Endometrial microvascular endothelial cells (primary cell): ENCODE results near the gene MOSMO. TPM values are rescaled to one million over a fixed set of nuclear protein-coding genes. Genes with fewer than 3 reads are reported as not detected.
"Not testable (repeated sequence)": the region's sequence is repeated elsewhere in the genome, so short reads cannot be mapped to it uniquely, and the experiment has no call there.

Experiments used
- in situ Hi-C: cut with HindIII; loops from 2 replicates; pipeline ENCODE4 v1.10.0; 2017; ENCODE audit warnings: low sequenced_read_pairs, low pct_unique_long_range_greater_than_20kb; ENCODE audit errors: inconsistent ontology term
- total RNA-seq: library from RNA; depleted of rRNA; stranded (reverse); fragments of >200 nt; gene quantifications from one replicate; pipeline ENCODE4 v1.2.3, GENCODE V29; 2015; ENCODE audit errors: inconsistent ontology term

Gene MOSMO
- total RNA-seq, 1 donor from 2014 or later: 42.5 TPM

GRCh38 chr16:21997697-21998480 lies 10.0 kb upstream of the MOSMO start:
- in situ Hi-C loops: no loop called here

GRCh38 chr16:22001591-22001990 lies 6.3 kb upstream of the MOSMO start:
- in situ Hi-C loops: no loop called here

- in situ Hi-C loops: not testable (repeated sequence)
These were observed 5.9 kb upstream of the MOSMO start for GRCh38 chr16:22002047-22002446.

- in situ Hi-C loops: no loop called here
These were observed 4.7 kb upstream of the MOSMO start for GRCh38 chr16:22003195-22003594.

- in situ Hi-C loops: no loop called here
These were observed 3.6 kb upstream of the MOSMO start for GRCh38 chr16:22004341-22004740.

GRCh38 chr16:22005746-22006145 lies 2.2 kb upstream of the MOSMO start:
- in situ Hi-C loops: no loop called here

- in situ Hi-C loops: no loop called here
These were observed 1.3 kb upstream of the MOSMO start for GRCh38 chr16:22006636-22007035.

GRCh38 chr16:22007159-22007508 lies 777 bp upstream of the MOSMO start:
- in situ Hi-C loops: no loop called here

GRCh38 chr16:22008215-22009059 lies 526 bp downstream of the MOSMO start:
- in situ Hi-C loops: no loop called here

- in situ Hi-C loops: no loop called here
These were observed 3.0 kb downstream of the MOSMO start for GRCh38 chr16:22010902-22011301.

- in situ Hi-C loops: no loop called here
These were observed 4.3 kb downstream of the MOSMO start for GRCh38 chr16:22012241-22012640.

GRCh38 chr16:22013486-22013885 lies 5.6 kb downstream of the MOSMO start:
- in situ Hi-C loops: no loop called here

- in situ Hi-C loops: no loop called here
These were observed 6.5 kb downstream of the MOSMO start for GRCh38 chr16:22014271-22014873.

GRCh38 chr16:22016927-22017326 lies 9.0 kb downstream of the MOSMO start:
- in situ Hi-C loops: no loop called here

- in situ Hi-C loops: no loop called here
These were observed 10.6 kb downstream of the MOSMO start for GRCh38 chr16:22018559-22018958.

GRCh38 chr16:22022151-22022550 lies 14.2 kb downstream of the MOSMO start:
- in situ Hi-C loops: no loop called here

GRCh38 chr16:22023505-22023904 lies 15.6 kb downstream of the MOSMO start:
- in situ Hi-C loops: no loop called here

- in situ Hi-C loops: not testable (repeated sequence)
These were observed 16.9 kb downstream of the MOSMO start for GRCh38 chr16:22024785-22025184.

- in situ Hi-C loops: no loop called here
These were observed 19.7 kb downstream of the MOSMO start for GRCh38 chr16:22027633-22028032.

- in situ Hi-C loops: no loop called here
These were observed 21.7 kb downstream of the MOSMO start for GRCh38 chr16:22029632-22030031.
